Measurements from ENCODE around the gene DNAH9.

DNAH9 gene

DNA sequence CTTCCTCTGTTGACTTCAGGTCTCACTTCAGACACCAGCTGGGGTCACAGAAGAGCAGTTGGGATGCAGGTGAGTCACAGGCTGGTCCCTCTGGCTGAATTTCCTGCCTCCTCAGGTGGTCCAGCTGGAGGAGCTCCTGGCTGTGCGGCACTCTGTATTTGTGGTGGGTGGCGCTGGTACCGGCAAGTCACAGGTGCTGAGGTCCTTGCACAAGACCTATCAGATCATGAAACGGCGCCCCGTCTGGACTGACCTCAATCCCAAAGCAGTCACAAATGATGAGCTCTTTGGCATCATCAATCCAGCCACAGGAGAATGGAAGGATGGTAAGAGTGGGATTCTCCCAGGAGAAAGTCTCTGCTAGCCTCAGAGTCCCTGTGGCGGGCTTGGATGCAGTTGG is 149.2 kb downstream of the DNAH9 start:
- no peak for TF ChIP-seq YY1 (IDR thresholded peaks at IDR 0.05; ENCODE audit: insufficient read depth, insufficient read length)
- TF ChIP-seq ZNF274 (IDR thresholded peaks at IDR 0.05; ENCODE audit: low read depth, low read length), result no peak
- no peak for TF ChIP-seq SUZ12 (IDR thresholded peaks at IDR 0.05; ENCODE audit: extremely low read depth, insufficient read depth, insufficient read length)
- no peak overlapping the region for H3K9ac ChIP-seq (ENCODE audit: insufficient read length, low read depth)

DNA sequence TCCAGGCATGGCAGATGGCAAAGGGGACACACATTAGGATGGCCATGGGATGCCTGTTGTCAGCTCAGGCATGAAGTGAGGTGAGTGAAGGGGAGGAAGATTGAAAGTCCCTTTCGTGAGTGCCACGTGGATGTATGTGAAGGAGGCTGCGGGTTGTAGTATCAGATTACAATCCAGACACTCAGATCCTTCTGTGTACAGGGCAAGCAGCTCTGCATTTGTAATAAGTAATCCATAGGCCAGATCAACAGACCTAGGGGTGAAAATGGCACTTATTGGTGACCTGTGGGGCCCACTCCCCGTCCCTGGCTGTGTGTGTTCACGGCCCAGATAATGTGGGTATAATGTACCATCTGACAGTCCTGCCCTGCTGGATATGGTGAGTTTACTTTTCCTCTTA is 159.5 kb downstream of the DNAH9 start:
- Histone ChIP-seq H3K4me1 (ENCODE audit: insufficient read depth, insufficient read length) (peaks cover 4% of the 10 kb centered on the region), H3K27me3 (ENCODE audit: insufficient read depth, insufficient read length) (no peaks in the 10 kb centered on the region), H3K36me3 (ENCODE audit: insufficient read depth, insufficient read length, low read length) (no peaks in the 10 kb centered on the region), H3K4me3 (ENCODE audit: insufficient read length, low read depth) (no peak overlapping the region), H3K9ac (ENCODE audit: insufficient read length, low read depth) (no peak overlapping the region), H3K9me3 (ENCODE audit: insufficient read depth, low read length) (no peaks in the 10 kb centered on the region)
- no peak for DNase-seq (ENCODE audit: low read depth, low spot score)
- TF ChIP-seq YY1 (IDR thresholded peaks at IDR 0.05; ENCODE audit: insufficient read depth, insufficient read length) (no peak), SUZ12 (IDR thresholded peaks at IDR 0.05; ENCODE audit: extremely low read depth, insufficient read depth, insufficient read length) (no peak), ZNF274 (IDR thresholded peaks at IDR 0.05; ENCODE audit: low read depth, low read length) (no peak)

More for the DNA sequence above, 149.2 kb downstream of the DNAH9 start:
- Histone ChIP-seq H3K9me3 (ENCODE audit: insufficient read depth, low read length) (no peaks in the 10 kb centered on the region), H3K36me3 (ENCODE audit: insufficient read depth, insufficient read length, low read length) (no peaks in the 10 kb centered on the region), H3K4me1 (ENCODE audit: insufficient read depth, insufficient read length) (no peaks in the 10 kb centered on the region), H3K4me3 (ENCODE audit: insufficient read length, low read depth) (no peak overlapping the region), H3K27me3 (ENCODE audit: insufficient read depth, insufficient read length) (no peaks in the 10 kb centered on the region)
- no peak for DNase-seq (ENCODE audit: low read depth, low spot score)

DNA sequence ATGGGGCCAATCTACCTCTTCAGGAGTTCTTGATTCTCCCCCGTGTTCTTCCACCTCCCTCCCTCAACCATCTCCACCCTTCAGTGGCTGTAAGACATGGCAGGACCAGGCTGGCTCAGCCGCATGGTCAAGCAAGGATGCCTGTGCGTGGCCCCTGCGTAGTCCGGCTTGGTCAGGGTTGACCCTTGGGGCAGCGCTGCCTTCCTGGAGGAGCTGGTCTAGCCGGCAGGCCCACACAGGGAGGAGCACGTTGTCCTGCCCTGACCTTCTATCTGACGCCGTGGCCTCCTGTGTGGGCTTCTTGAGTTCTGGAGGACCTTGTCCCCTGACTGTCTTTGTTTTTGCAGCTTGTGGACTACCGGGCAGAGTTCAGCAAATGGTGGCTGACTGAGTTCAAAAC is 169.8 kb downstream of the DNAH9 start:
- no peak for TF ChIP-seq ZNF274 (IDR thresholded peaks at IDR 0.05; ENCODE audit: low read depth, low read length)
- no peak for TF ChIP-seq SUZ12 (IDR thresholded peaks at IDR 0.05; ENCODE audit: extremely low read depth, insufficient read depth, insufficient read length)
- no peak for TF ChIP-seq YY1 (IDR thresholded peaks at IDR 0.05; ENCODE audit: insufficient read depth, insufficient read length)
- DNase-seq (ENCODE audit: low read depth, low spot score), result no peak
- no peaks in the 10 kb centered on the region for H3K9me3 ChIP-seq (ENCODE audit: insufficient read depth, low read length)

DNA sequence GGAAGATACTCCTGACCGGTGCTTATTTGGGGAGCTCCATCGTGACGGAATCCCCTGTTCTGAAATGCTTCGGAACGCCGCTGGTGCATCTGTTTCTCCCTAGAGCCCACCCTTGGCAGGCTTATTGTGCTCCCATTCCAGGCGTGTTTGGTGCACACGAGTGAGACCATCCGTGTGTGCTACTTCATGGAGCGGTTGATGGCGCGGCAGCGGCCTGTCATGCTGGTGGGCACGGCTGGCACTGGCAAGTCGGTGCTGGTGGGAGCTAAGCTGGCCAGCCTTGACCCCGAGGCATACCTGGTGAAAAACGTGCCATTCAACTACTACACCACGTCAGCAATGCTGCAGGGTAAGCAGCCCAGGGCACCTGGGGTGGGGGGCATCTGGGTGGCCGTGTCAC is 170.7 kb downstream of the DNAH9 start:
- no peaks in the 10 kb centered on the region for H3K27me3 ChIP-seq (ENCODE audit: insufficient read depth, insufficient read length)
- H3K36me3 ChIP-seq (ENCODE audit: insufficient read depth, insufficient read length, low read length), result no peaks in the 10 kb centered on the region
- no peaks in the 10 kb centered on the region for H3K4me1 ChIP-seq (ENCODE audit: insufficient read depth, insufficient read length)
- DNase-seq (ENCODE audit: low read depth, low spot score), result no peak
- no peaks in the 10 kb centered on the region for H3K9me3 ChIP-seq (ENCODE audit: insufficient read depth, low read length)
- TF ChIP-seq ZNF274 (IDR thresholded peaks at IDR 0.05; ENCODE audit: low read depth, low read length) (no peak), SUZ12 (IDR thresholded peaks at IDR 0.05; ENCODE audit: extremely low read depth, insufficient read depth, insufficient read length) (no peak), YY1 (IDR thresholded peaks at IDR 0.05; ENCODE audit: insufficient read depth, insufficient read length) (no peak)
- no peak overlapping the region for H3K4me3 ChIP-seq (ENCODE audit: insufficient read length, low read depth)
- no peak overlapping the region for H3K9ac ChIP-seq (ENCODE audit: insufficient read length, low read depth)

More for the DNA sequence above, 169.8 kb downstream of the DNAH9 start:
- Histone ChIP-seq H3K4me1 (ENCODE audit: insufficient read depth, insufficient read length) (no peaks in the 10 kb centered on the region), H3K36me3 (ENCODE audit: insufficient read depth, insufficient read length, low read length) (no peaks in the 10 kb centered on the region), H3K4me3 (ENCODE audit: insufficient read length, low read depth) (no peak overlapping the region), H3K27me3 (ENCODE audit: insufficient read depth, insufficient read length) (no peaks in the 10 kb centered on the region), H3K9ac (ENCODE audit: insufficient read length, low read depth) (no peak overlapping the region)

DNA sequence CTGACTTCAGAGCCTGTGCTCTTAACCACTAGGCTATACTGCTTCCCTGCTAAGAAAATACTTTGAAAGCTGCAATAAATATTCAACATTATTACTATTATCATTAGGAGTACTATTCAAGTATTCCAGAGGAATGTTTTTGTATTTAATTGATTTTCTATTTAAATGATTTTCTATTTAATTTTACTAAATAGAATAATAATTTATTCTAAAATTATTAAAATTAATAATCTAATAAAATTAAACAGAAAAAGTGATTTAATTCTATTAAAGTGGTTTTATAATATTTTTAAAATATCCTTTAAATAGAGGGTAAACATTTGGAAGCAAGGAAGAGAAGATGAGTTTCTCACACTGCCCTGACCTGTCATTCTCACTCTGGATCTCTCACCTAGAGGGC is 173.8 kb downstream of the DNAH9 start:
- DNase-seq (ENCODE audit: low read depth, low spot score), result no peak
- H3K4me1 ChIP-seq (ENCODE audit: insufficient read depth, insufficient read length), result no peaks in the 10 kb centered on the region
- no peaks in the 10 kb centered on the region for H3K9me3 ChIP-seq (ENCODE audit: insufficient read depth, low read length)
- no peaks in the 10 kb centered on the region for H3K27me3 ChIP-seq (ENCODE audit: insufficient read depth, insufficient read length)
- no peaks in the 10 kb centered on the region for H3K36me3 ChIP-seq (ENCODE audit: insufficient read depth, insufficient read length, low read length)
- H3K9ac ChIP-seq (ENCODE audit: insufficient read length, low read depth), result no peak overlapping the region
- TF ChIP-seq YY1 (IDR thresholded peaks at IDR 0.05; ENCODE audit: insufficient read depth, insufficient read length) (no peak), SUZ12 (IDR thresholded peaks at IDR 0.05; ENCODE audit: extremely low read depth, insufficient read depth, insufficient read length) (no peak), ZNF274 (IDR thresholded peaks at IDR 0.05; ENCODE audit: low read depth, low read length) (no peak)
- H3K4me3 ChIP-seq (ENCODE audit: insufficient read length, low read depth), result no peak overlapping the region

DNA sequence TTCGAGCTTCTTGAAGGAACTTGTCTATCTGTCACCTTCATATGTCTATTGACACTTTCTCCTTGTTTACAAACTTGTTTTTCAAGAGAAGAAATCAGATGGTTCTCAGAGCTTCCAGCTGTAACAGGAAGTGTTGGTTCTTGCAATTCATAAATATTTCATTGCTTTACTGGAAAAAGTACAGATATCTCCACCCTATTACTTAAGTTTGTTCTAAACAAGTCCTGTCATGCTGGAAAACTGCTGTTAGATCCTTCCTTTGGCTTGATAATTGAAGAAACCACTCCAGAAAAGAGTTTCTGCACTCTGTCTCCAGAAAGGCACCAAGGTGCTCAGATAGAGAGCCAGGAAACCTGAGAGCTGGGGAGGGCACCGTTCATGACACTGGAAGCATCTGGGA is 181.6 kb downstream of the DNAH9 start:
- no peak overlapping the region for H3K9ac ChIP-seq (ENCODE audit: insufficient read length, low read depth)
- H3K4me1 ChIP-seq (ENCODE audit: insufficient read depth, insufficient read length), result no peaks in the 10 kb centered on the region
- no peak for DNase-seq (ENCODE audit: low read depth, low spot score)
- no peaks in the 10 kb centered on the region for H3K27me3 ChIP-seq (ENCODE audit: insufficient read depth, insufficient read length)
- no peaks in the 10 kb centered on the region for H3K36me3 ChIP-seq (ENCODE audit: insufficient read depth, insufficient read length, low read length)
- no peak for TF ChIP-seq SUZ12 (IDR thresholded peaks at IDR 0.05; ENCODE audit: extremely low read depth, insufficient read depth, insufficient read length)
- TF ChIP-seq YY1 (IDR thresholded peaks at IDR 0.05; ENCODE audit: insufficient read depth, insufficient read length), result no peak
- TF ChIP-seq ZNF274 (IDR thresholded peaks at IDR 0.05; ENCODE audit: low read depth, low read length), result no peak
- H3K4me3 ChIP-seq (ENCODE audit: insufficient read length, low read depth), result no peak overlapping the region
- no peaks in the 10 kb centered on the region for H3K9me3 ChIP-seq (ENCODE audit: insufficient read depth, low read length)

DNA sequence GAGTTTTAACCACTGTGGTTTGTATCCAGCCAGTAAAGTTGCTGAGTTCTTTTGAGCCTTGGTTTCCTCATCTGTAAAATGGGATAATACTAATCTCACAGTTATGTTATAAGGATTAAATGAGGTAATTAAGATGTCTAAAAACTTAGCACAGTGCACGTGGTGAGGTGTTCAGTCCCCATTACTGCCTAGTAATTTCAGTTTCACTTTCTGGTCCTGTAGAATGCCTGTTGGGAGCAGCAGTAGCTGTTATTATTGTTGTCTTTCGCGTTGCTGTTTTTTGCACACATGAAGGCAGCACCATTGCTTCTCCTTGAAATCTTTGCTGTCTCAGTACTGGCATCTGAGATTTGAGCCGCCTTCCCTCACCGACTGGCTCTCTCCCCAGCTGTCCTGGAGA is 182.4 kb downstream of the DNAH9 start:
- no peak for DNase-seq (ENCODE audit: low read depth, low spot score)
- no peaks in the 10 kb centered on the region for H3K27me3 ChIP-seq (ENCODE audit: insufficient read depth, insufficient read length)
- TF ChIP-seq SUZ12 (IDR thresholded peaks at IDR 0.05; ENCODE audit: extremely low read depth, insufficient read depth, insufficient read length) (no peak), ZNF274 (IDR thresholded peaks at IDR 0.05; ENCODE audit: low read depth, low read length) (no peak), YY1 (IDR thresholded peaks at IDR 0.05; ENCODE audit: insufficient read depth, insufficient read length) (no peak)
- H3K36me3 ChIP-seq (ENCODE audit: insufficient read depth, insufficient read length, low read length), result no peaks in the 10 kb centered on the region
- no peaks in the 10 kb centered on the region for H3K4me1 ChIP-seq (ENCODE audit: insufficient read depth, insufficient read length)
- H3K9ac ChIP-seq (ENCODE audit: insufficient read length, low read depth), result no peak overlapping the region
- H3K4me3 ChIP-seq (ENCODE audit: insufficient read length, low read depth), result no peak overlapping the region
- no peaks in the 10 kb centered on the region for H3K9me3 ChIP-seq (ENCODE audit: insufficient read depth, low read length)
